H7 (cell line): Measurements from ENCODE around the gene GNG4. TPM values are rescaled to one million over a fixed set of nuclear protein-coding genes. Genes with fewer than 3 reads are reported as not detected.
A peak's percentile ranks its signal among the peaks of the same experiment; 100 is the strongest.

Experiments used
- DNase-seq: peaks from one replicate; pipeline ENCODE4 v3.0.0; 2012
- H3K27me3 ChIP-seq: 2 replicates; pipeline ENCODE4 v1.6.0; 2011; ENCODE audit warnings: mild to moderate bottlenecking, low read length; ENCODE audit not compliant: control insufficient read depth, insufficient read depth
- H3K36me3 ChIP-seq: replicated peaks from 2 replicates; pipeline ENCODE4 v1.5.1; 2011; ENCODE audit warnings: low read length; ENCODE audit not compliant: control insufficient read depth, insufficient read depth
- H3K4me3 ChIP-seq: 2 replicates; pipeline ENCODE4 v1.5.1; 2011; ENCODE audit warnings: low read depth, mild to moderate bottlenecking, control low read depth, low read length, moderate library complexity; ENCODE audit not compliant: insufficient read depth
- total RNA-seq: library from RNA; depleted of rRNA; stranded (reverse); fragments of >200 nt; shearing (Covaris generic); gene quantifications from 2 replicates; pipeline ENCODE4 v1.2.3, GENCODE V29; 2014; rRNA removed

The GNG4 gene
- total RNA-seq = 31.6 and 39.0 TPM in 2 replicates

GRCh38 chr1:235649368-235650163 lies at the start of gene GNG4:
Gene GNG4 (minus strand): TSS chr1:235649784. CDS start chr1:235583838, 65,946 bp downstream.
- Histone ChIP-seq H3K27me3 (peaks cover 22% of the 10 kb centered on the region; the same call in 1 of the 2 replicates), H3K4me3 (peak within 1 kb of the TSS; percentile 77), H3K36me3 (no peaks in the 10 kb centered on the region)
- peak; percentile 95 for DNase-seq

DNA sequence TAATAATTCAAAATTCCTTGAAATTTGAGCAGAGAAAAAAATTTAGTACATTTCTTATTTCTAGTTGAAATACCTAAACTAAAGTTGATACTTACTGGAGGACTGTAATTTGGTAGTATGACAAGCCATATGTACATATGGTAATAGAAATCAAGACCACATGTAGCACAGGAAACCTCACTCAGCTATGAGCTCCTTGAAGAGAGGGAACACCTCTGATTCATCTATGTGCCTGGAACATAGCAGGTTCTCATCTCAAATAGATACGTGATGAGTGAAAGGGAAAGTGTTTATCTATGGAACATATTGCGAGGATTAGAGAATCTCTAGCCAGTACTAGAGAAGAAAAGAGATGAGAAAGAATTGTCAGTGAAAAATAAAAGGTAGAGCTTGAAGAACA lies 47.9 kb upstream of the GNG4 start:
- no peaks in the 10 kb centered on the region for H3K36me3 ChIP-seq
- DNase-seq = no peak
- H3K27me3 ChIP-seq = no peaks in the 10 kb centered on the region
- H3K4me3 ChIP-seq = no peak overlapping the region

- peaks cover 1% of the 10 kb centered on the region for H3K36me3 ChIP-seq
- H3K27me3 ChIP-seq = no peaks in the 10 kb centered on the region
- H3K4me3 ChIP-seq = no peak overlapping the region
- no peak for DNase-seq
Measured at GRCh38 chr1:235689356-235689755, 39.8 kb upstream of the GNG4 start.

GRCh38 chr1:235688096-235688495 lies 38.5 kb upstream of the GNG4 start:
- H3K27me3 ChIP-seq = no peaks in the 10 kb centered on the region
- no peak for DNase-seq
- peaks cover 1% of the 10 kb centered on the region for H3K36me3 ChIP-seq
- H3K4me3 ChIP-seq = no peak overlapping the region

DNA sequence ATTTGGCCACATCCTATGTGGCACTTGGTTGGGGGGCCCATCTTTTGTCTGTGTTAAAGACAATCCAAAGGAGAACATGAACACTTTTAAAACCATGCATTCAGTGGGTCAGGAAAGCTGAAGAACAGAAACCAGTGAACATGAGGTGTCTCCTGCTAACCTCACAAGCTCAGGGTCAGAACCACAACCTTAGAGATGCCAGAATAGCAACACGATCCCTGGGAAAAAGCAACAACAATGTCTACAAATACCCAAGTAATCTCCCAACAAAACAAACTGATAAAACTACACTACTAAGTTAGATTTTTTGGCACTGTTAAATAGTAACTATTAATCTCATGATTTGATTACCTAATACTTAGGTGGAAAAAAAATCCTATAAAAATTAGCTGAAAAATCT lies 34.1 kb upstream of the GNG4 start:
- peaks cover 5% of the 10 kb centered on the region for H3K36me3 ChIP-seq
- no peak overlapping the region for H3K4me3 ChIP-seq
- no peak for DNase-seq
- no peaks in the 10 kb centered on the region for H3K27me3 ChIP-seq

- Histone ChIP-seq H3K27me3 (no peaks in the 10 kb centered on the region), H3K36me3 (peaks cover 3% of the 10 kb centered on the region), H3K4me3 (no peak overlapping the region)
- no peak for DNase-seq
Measured at GRCh38 chr1:235682216-235682615, 32.6 kb upstream of the GNG4 start.

GRCh38 chr1:235679644-235680043 lies 30.1 kb upstream of the GNG4 start:
- DNase-seq = no peak
- H3K36me3 ChIP-seq = peaks cover 3% of the 10 kb centered on the region
- H3K4me3 ChIP-seq = no peak overlapping the region
- no peaks in the 10 kb centered on the region for H3K27me3 ChIP-seq

DNA sequence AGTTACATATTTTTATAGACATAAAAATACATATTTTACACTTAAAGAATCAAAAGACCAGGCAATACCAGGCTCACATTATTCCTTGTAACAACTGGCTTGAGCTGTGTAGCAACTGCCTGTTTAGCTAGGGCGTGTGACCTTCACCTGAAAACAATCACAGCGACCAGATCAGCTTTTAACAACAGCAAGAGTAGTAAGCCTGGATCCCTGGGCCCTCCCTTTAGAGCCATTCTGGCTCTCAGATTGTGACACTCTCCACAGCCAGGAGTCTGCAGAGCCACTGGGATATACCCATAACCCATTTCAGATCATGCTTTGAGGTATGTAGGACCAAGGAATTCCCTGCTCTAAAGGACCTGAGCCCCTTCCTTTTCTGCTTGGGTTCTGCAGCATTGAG lies 29.4 kb upstream of the GNG4 start:
- DNase-seq = no peak
- peaks cover 3% of the 10 kb centered on the region for H3K36me3 ChIP-seq
- no peaks in the 10 kb centered on the region for H3K27me3 ChIP-seq
- H3K4me3 ChIP-seq = no peak overlapping the region

DNA sequence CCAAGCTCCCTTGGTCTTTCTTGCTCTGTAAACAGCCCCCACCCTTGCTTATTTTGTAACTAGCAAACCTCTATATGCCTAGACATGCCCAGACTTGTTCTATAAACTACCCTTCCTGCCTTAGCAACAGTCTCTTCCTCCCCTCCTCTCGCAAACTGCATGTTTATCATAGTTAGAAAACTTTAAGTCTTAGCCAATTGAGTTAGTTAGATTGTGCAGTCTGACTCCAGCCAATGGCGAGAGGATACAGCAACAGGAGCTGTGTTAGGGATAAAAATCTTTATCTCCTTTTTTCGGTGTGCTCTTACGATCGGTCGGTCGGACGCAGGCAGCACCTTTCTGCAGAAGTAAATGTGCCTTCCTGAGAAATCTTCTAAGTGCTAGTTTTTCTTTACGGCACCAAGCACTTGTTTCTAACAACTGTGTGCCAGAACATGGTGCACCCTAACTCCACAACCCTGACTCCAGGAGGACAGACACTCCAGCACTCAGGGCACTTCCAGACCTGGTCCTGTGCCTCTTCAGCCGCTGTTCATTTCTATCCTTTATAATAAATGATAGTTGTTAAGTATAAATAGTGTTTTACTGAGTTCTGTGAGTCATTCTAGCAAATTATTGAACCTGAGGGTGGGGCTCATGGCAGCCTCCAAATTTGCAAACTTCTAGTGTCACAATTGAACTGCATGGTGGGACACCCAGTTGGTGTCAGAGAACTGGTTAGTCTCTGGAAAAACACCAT lies 25.7 kb upstream of the GNG4 start:
- no peak for DNase-seq
- H3K4me3 ChIP-seq = no peak overlapping the region
- H3K27me3 ChIP-seq = no peaks in the 10 kb centered on the region
- H3K36me3 ChIP-seq = peaks cover 1% of the 10 kb centered on the region

GRCh38 chr1:235673981-235674380 lies 24.4 kb upstream of the GNG4 start:
- Histone ChIP-seq H3K27me3 (no peaks in the 10 kb centered on the region), H3K36me3 (no peaks in the 10 kb centered on the region; the same call in none of the 2 replicates), H3K4me3 (no peak overlapping the region)
- no peak for DNase-seq

GRCh38 chr1:235671992-235672391 lies 22.4 kb upstream of the GNG4 start:
- peak overlapping the region; percentile 48; the same call in 1 of the 2 replicates for H3K4me3 ChIP-seq
- H3K36me3 ChIP-seq = no peaks in the 10 kb centered on the region; the same call in 1 of the 2 replicates
- no peaks in the 10 kb centered on the region for H3K27me3 ChIP-seq
- no peak for DNase-seq

GRCh38 chr1:235670157-235670776 lies 20.7 kb upstream of the GNG4 start:
- DNase-seq = no peak
- H3K27me3 ChIP-seq = no peaks in the 10 kb centered on the region
- no peaks in the 10 kb centered on the region; the same call in 1 of the 2 replicates for H3K36me3 ChIP-seq
- H3K4me3 ChIP-seq = peak overlapping the region; percentile 48; the same call in 1 of the 2 replicates

- Histone ChIP-seq H3K36me3 (no peaks in the 10 kb centered on the region; the same call in 1 of the 2 replicates), H3K27me3 (no peaks in the 10 kb centered on the region), H3K4me3 (no peak overlapping the region)
- no peak for DNase-seq
Measured at GRCh38 chr1:235669277-235669676, 19.7 kb upstream of the GNG4 start.

DNA sequence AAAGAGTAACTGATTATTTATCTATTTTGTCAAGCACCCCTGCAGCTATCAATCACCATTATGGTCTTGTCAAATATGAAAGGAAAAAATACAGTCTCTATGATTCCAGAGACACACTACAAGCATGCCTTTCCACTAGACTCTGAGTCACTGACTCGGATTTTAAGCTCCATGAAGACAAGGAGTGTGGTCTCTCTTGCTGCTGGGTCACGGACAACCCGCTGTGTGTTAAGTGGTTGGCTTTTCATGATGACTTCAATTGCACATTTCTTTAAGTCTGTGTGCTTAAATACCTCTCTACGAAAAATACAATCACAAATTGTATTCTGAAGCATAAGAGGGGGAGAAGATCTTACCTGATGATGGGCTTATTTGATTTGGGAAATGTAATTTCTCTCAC lies 14.0 kb upstream of the GNG4 start:
- Histone ChIP-seq H3K4me3 (no peak overlapping the region), H3K27me3 (no peaks in the 10 kb centered on the region), H3K36me3 (no peaks in the 10 kb centered on the region)
- DNase-seq = no peak
